ENCODE data around the gene ACTL10. TPM values are rescaled to one million over a fixed set of nuclear protein-coding genes. Genes with fewer than 3 reads are reported as not detected.

ACTL10 gene
- total and polyA plus RNA-seq, 2 of the 13 experiments (the other 11 are each of a cell fraction or from before 2014, with no cell fraction given) = not detected

DNA sequence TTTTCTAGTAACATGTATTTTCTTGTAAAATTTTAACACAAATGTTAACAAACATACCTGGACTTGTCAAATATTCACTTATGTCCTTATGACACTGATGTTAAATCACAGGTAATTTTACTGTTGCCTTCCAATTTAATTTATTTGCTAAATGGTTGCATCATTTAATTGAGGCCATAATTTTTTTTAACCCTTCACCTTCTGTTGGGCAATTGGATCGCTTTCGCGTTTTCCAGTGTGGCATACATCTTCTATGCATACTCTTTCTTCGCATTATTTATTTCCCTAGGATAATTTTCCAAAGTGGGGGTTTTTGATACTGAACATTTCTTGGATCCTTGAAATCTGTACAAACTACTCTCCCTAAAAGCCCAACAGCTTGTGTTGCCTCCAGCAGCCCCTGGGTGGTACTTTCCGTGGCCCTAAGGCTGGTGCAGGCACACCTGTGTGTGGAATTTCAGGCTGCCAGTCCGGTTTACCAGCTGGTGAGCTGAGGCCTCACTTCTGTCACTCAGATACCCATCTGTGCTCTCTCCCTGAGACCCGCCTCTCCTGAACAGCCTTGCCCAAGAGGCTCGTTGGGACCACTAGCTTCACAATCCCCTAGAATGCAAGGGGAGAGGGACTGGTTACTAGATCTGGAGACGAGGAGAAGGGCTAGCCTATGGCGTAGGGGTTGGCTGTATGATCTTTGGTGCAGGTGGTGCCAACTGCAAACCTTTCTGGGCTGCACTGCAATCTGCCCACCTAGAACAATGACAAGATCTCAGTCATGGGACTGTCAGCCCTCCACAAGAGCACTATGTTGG, 15.8 kb upstream of the ACTL10 start (continued):
- TF ChIP-seq NR2C2 (CRISPR knock-in tag; IDR thresholded peaks at IDR 0.05; ENCODE audit: borderline replicate concordance) = no peak
- TF ChIP-seq NFKB2 (CRISPR knock-in tag; IDR thresholded peaks at IDR 0.05; ENCODE audit: borderline replicate concordance) = no peak
- TF ChIP-seq ZBTB20 (CRISPR knock-in tag; IDR thresholded peaks at IDR 0.05; ENCODE audit: borderline replicate concordance, low read depth) = no peak
- no peak for TF ChIP-seq GTF3A (CRISPR knock-in tag; conservative IDR thresholded peaks at IDR 0.05)
- no peak for TF ChIP-seq REL (CRISPR knock-in tag; conservative IDR thresholded peaks at IDR 0.05)
- TF ChIP-seq, protein P1, sequence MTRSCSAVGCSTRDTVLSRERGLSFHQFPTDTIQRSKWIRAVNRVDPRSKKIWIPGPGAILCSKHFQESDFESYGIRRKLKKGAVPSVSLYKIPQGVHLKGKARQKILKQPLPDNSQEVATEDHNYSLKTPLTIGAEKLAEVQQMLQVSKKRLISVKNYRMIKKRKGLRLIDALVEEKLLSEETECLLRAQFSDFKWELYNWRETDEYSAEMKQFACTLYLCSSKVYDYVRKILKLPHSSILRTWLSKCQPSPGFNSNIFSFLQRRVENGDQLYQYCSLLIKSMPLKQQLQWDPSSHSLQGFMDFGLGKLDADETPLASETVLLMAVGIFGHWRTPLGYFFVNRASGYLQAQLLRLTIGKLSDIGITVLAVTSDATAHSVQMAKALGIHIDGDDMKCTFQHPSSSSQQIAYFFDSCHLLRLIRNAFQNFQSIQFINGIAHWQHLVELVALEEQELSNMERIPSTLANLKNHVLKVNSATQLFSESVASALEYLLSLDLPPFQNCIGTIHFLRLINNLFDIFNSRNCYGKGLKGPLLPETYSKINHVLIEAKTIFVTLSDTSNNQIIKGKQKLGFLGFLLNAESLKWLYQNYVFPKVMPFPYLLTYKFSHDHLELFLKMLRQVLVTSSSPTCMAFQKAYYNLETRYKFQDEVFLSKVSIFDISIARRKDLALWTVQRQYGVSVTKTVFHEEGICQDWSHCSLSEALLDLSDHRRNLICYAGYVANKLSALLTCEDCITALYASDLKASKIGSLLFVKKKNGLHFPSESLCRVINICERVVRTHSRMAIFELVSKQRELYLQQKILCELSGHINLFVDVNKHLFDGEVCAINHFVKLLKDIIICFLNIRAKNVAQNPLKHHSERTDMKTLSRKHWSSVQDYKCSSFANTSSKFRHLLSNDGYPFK (CRISPR knock-in tag; IDR thresholded peaks at IDR 0.05; ENCODE audit: borderline replicate concordance) = no peak
- no peak for TF ChIP-seq ZNF790 (CRISPR knock-in tag; IDR thresholded peaks at IDR 0.05; ENCODE audit: borderline replicate concordance)
- TF ChIP-seq ZNF260 (CRISPR knock-in tag; IDR thresholded peaks at IDR 0.05; ENCODE audit: borderline replicate concordance, low read depth) = no peak
